Eye (tissue), 1 donor: ENCODE results near the gene PTH1R.

Experiments used
- DNase-seq: peaks from one replicate; pipeline ENCODE4 v3.0.0-alpha.2; 2015

PTH1R gene

GRCh38 chr3:46865031-46865507 lies 12.5 kb upstream of the PTH1R start:
- no peak for DNase-seq

DNA sequence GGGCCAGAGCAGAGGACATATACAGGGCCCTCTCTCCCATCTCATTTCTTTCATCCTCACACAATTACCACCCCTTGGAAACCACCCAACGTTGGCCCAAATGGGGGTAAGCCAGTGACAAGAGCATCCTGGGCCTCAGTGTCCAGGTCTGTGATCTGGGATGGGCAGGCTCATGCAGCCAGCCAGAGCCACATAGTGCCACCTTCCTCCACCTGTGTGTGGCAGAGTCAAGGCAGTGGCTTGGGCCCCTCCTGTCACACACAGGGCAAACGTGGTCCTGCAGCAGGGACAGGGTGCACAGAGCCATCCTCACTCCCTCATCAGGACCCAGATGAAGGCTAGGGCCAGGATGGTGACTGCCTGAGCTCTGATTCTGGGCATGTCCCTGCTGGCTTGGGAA lies 12.0 kb upstream of the PTH1R start:
- DNase-seq: no peak

GRCh38 chr3:46866032-46866595 lies 11.4 kb upstream of the PTH1R start:
- DNase-seq: no peak

GRCh38 chr3:46866720-46867549 lies 10.6 kb upstream of the PTH1R start:
- DNase-seq: peak; percentile 83

DNA sequence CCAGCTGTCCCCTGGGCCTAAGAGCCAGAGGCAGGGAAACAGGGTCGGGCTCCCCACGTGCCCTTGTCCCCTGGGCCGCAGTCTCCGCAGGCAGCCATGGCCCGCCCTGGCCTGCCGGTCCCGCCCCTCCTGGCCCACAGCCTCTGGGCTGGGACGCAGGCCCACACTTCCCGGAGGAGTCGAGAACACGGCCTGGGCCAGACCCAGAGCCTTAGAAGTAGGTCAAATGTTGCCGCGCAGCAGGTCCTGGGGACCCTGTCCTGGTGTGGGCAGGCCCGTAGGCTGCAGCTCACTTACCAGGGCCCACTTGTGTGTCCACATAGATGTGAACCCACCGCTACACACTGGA lies 10.0 kb upstream of the PTH1R start:
- DNase-seq: no peak

GRCh38 chr3:46868287-46868686 lies 9.2 kb upstream of the PTH1R start:
- no peak for DNase-seq

DNA sequence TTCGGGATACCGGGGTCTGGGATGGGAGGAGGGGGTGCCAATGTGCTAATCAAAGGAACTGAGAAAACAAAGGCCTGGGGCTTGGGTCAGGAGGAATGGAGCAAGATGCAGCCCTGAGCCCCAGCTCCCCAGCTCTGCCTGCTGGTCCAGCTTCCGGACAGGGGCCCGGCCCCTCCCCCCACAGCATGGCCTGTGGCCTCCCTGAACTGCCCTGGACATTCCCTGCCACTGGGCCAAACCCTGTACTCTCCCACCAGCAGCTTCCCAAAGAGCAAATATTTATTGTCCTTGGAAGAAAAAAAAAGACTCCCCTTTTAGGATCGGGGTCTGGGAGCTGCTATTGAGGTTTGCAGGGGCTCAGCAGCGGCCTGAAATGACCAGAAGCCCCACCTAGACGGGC lies 8.6 kb upstream of the PTH1R start:
- DNase-seq: no peak

DNA sequence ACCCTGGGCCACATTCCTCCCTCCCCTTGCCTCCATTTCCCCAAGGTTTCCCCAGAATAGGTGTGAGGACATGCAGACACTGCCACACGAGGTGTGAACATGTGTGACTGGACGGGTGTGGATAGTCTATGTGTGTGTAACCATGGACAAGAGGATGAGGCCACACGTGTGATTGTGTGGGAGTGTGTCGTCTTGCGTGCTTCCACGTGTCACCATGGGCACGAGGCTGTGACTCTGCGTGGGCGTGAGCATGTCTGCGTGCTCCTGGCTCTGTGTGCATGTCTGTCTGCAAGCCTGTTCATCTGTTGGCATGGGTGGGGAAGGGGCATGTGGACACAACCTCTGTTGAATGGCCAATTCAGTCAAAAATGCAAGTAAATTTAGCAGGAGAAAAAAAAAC lies 8.1 kb upstream of the PTH1R start:
- DNase-seq: no peak

GRCh38 chr3:46870651-46871050 lies 6.9 kb upstream of the PTH1R start:
- DNase-seq: no peak

- DNase-seq: no peak
These were observed 6.3 kb upstream of the PTH1R start for GRCh38 chr3:46871222-46871621.

DNA sequence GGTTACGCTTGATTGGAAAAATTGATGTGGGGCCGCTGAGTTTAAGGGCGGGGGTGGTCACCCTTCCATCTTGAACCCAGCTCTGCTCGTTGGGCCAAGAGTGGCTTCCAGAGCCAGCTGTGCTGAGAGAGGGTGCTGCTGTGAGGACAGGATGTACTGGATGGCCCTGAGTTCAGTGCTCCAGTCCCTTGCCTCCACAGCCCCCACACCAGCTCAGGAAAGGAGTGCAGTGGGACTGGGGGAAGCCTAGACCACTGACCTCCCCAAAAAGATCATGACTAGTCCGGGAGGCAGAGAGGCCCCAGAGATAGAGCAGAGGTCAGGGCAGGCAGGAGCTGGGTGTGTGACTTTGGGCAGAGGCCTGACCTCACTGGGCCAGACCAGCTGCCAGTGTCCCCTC lies 4.0 kb upstream of the PTH1R start:
- DNase-seq: no peak

DNA sequence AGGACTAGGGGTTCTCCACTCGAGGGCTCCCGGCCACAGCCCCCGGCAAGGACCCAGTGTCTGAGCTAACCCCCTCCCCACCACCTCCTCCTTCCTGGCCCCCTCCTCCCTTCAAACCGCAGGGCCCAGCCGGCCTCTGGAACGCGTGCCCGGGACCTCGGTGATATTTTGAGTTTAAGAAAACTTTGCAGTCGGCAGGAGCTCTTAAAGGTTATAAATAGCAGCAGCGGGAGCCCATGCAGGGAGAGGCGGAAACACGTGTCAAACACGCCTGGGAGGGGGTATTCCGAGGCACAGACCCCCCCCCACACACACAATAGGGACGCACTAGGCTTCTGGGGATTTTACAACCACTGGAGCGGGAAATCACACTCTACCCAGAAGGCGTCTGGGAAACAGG lies 3.1 kb upstream of the PTH1R start:
- peak; percentile 66 for DNase-seq

DNA sequence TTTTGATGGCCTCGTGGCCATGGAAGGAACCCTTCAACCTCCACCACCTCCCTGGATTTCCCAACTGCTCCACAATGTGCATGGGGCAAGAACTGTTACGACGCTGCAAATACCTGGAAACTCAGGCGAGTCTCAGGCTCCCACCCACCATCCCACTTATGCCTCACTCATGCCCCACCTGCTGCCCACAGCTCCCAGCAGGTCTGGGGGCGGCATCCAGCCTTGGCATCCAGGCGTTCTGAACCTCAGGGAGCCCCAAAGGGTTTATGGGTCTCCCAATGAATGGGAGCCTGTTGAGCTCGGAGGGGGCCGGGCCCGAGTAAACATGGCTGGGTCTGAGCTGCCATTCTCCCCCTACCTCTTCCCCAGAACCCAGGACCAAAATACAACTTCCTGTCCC lies 2.0 kb upstream of the PTH1R start:
- no peak for DNase-seq

DNA sequence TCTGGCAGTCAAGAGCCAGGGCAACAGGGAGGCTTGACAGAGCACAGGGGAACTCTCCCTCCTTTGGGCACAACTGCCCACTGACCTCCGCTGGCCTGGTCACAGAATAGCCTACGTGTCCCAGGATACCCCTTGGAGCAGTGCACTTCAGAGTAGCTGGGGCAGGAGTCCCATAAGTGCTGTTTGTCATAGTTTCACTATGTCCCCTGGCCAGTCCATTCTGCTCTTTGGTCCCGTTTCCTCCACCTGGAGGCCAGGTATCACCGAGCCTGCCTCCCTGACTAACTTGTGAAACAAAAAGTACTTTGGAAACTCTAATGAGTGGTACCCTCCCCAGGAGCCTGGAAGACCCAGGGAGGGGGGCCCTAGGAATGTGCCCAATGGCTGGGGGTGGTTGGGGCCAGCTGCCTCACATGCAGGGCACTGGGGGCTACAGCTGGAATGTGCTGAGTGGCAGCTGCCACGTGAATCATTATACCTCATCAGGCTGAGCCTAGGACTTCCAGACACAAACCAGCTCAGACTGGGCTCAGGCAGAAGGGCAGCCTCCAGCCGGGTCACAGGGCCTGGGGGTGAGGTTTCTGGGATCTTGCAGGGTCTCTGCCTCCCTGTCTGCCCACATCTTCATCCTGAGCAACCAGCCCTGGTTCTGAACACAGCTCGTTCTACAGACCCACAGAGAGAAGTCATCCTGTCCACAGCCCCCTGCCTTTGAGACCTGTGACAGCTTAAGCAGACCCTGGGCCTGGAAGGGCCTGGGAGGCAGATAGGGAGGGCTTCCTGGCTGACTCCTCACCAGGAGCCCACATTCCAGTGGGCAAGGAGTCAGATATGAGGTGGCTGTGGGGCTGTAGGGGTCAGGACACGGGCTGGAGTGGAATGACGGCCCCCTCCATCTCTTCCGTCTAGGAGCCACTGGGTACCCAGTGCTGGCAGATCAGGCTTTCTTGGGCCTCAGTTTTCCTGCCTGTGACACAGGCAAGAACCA lies 914 bp upstream of the PTH1R start:
- DNase-seq: no peak

DNA sequence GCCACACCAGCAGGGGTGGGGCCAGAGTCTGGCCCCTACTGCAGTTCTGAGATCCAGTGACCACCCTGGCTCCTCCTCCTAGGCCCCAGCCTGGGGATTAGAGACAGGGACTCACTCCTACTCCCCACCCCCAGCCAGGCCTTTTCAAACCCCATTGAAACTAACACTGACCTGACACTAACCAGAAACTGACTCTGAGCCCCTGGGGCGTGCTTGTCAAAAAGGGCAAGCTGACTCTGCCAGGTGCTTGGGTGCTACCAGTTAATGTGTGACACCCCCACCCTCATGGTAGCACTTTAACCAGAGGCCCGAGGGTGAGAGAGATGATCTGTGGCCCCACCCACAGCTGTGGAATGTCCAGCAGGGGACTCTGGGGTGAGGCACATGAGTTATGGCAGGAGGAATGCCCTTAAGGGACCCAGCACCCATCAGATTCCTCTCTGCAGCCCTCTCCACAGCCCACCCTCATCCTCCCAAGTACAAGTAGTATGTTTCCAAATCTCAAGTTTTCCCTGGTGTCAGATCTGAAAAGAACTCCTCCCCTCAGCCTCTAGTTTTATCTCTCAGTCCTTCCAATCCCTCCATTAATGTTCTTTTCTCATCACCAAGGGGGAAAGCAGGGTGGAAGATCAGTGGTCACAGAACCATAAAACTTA lies 1.4 kb downstream of the PTH1R start:
- DNase-seq: no peak

GRCh38 chr3:46880884-46881595 lies 3.5 kb downstream of the PTH1R start:
- no peak for DNase-seq

- peak; percentile 73 for DNase-seq
These were observed 4.3 kb downstream of the PTH1R start for GRCh38 chr3:46881596-46882376.

DNA sequence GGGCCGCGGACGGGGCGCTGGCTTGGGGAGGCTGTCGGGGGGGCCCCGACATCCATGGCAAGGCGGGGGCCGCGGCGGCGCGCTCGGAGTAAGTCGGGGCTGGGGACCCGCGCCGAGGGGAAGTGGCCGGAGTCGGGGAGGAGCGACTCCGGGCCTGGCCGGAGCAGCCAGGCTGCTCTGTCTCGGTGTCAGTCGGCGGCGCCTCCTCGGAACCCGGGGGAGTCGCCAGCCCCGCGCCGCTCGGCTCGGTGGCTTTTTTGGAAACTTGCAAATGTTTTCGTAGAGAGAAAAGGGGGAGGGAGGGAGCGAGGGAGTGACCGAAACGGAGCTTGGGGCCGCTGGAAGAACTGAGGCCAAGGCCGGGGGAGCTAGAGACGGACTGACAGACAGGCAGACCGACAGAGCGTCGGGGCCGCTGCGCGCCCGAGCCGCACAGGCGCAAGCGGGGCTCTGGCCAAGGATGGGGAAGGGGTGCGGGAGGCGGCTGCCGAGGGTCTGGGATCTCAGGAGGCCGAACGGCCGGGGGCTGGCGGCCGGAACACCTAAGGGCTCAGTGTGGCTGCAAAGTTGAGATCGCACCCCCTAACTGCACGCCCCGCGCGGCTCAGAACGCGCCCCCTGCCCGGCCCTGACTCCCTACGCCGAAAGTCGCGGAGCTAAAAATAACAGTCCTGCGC lies 5.0 kb downstream of the PTH1R start:
- DNase-seq: peak; percentile 84

DNA sequence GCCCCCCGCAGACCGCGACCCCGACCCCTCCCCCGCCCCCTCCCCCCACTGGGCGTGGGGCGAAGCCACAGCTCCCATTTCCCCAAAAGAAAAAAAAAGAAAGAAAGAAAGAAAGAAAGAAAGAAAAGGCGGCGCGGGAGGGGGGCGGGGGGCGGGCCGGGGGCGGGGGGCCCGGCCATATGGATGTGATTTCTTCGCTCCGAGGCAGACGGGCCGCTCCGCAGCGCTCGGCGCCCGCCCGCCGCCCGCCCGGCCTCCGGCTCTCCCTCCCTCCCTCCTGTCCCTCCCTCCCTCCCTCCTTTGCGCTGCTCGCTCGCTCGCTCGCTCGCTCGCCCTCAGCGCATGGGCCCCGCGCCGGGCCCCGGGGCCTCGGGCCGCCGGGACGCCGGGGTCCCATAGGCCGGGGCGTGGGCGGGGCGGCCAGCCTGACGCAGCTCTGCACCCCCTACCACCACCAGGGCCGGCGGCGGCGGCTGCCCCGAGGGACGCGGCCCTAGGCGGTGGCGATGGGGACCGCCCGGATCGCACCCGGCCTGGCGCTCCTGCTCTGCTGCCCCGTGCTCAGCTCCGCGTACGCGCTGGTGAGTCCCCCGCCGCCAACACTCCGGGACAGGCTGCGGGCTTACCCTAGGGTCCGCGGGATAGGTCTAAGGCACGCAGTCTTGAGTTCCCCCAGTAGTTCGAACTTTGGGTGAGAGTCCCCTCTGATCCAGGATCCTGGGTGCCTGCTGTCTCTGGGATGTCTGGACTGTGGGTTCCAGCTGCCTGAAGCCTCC lies 5.7 kb downstream of the PTH1R start:
- peak; percentile 68 for DNase-seq

GRCh38 chr3:46883830-46884185 lies 6.3 kb downstream of the PTH1R start:
- DNase-seq: no peak
